H9 (cell line): ENCODE results near the gene MYT1. TPM values are rescaled to one million over a fixed set of nuclear protein-coding genes. Genes with fewer than 3 reads are reported as not detected.

Experiments
- DNase-seq: peaks from one replicate; pipeline ENCODE4 v3.0.0-alpha.2; 2017
- H2AFZ ChIP-seq: one replicate; pipeline ENCODE4 v1.6.1; 2013; ENCODE audit warnings: mild to moderate bottlenecking, low read length, control low read depth, moderate library complexity
- H2AK5ac ChIP-seq: 2 replicates; pipeline ENCODE4 v1.6.1; 2013; ENCODE audit warnings: low read length, control low read depth, mixed read lengths; ENCODE audit not compliant: insufficient read length
- H2BK120ac ChIP-seq: one replicate; pipeline ENCODE4 v1.6.1; 2013; ENCODE audit warnings: low read depth, mild to moderate bottlenecking, low read length, control low read depth, inconsistent platforms; ENCODE audit not compliant: poor library complexity, severe bottlenecking
- H2BK12ac ChIP-seq: 2 replicates; pipeline ENCODE4 v1.6.1; 2013; ENCODE audit warnings: low read length, control low read depth, mixed read lengths, low read depth; ENCODE audit not compliant: insufficient read length
- H2BK15ac ChIP-seq: 2 replicates; pipeline ENCODE4 v1.6.1; 2013; ENCODE audit warnings: low read depth, low read length, control low read depth
- H2BK20ac ChIP-seq: one replicate; pipeline ENCODE4 v1.6.1; 2013; ENCODE audit warnings: low read depth, mild to moderate bottlenecking, low read length, control low read depth, inconsistent platforms; ENCODE audit not compliant: poor library complexity, severe bottlenecking
- H2BK5ac ChIP-seq: 2 replicates; pipeline ENCODE4 v1.6.1; 2013; ENCODE audit warnings: low read length, control low read depth, mixed read lengths; ENCODE audit not compliant: insufficient read length
- H3K14ac ChIP-seq: 2 replicates; pipeline ENCODE4 v1.6.1; 2013; ENCODE audit warnings: low read length, control low read depth; ENCODE audit not compliant: insufficient read depth
- H3K18ac ChIP-seq: 2 replicates; pipeline ENCODE4 v1.6.1; 2013; ENCODE audit warnings: low read depth, mild to moderate bottlenecking, mixed read lengths, low read length, control low read depth; ENCODE audit not compliant: insufficient read length
- H3K23ac ChIP-seq: 2 replicates; pipeline ENCODE4 v1.6.1; 2013; ENCODE audit warnings: low read length, control low read depth, mixed read lengths, low read depth; ENCODE audit not compliant: insufficient read length
- H3K23me2 ChIP-seq: 2 replicates; pipeline ENCODE4 v1.6.1; 2013; ENCODE audit warnings: low read depth, mild to moderate bottlenecking, mixed read lengths, low read length, control low read depth; ENCODE audit not compliant: insufficient read length, poor library complexity, severe bottlenecking
- H3K27ac ChIP-seq: 2 replicates; pipeline ENCODE4 v1.5.1; 2013; ENCODE audit warnings: low read length, control low read depth, mixed read lengths, low read depth; ENCODE audit not compliant: insufficient read length
- H3K27me3 ChIP-seq: 2 replicates; pipeline ENCODE4 v1.6.1; 2013; ENCODE audit warnings: low read length, control low read depth, inconsistent platforms; ENCODE audit not compliant: insufficient read depth
- H3K4ac ChIP-seq: 2 replicates; pipeline ENCODE4 v1.6.1; 2013; ENCODE audit warnings: low read depth, mild to moderate bottlenecking, control low read depth, inconsistent platforms, low read length, moderate library complexity
- H3K4me1 ChIP-seq: 2 replicates; pipeline ENCODE4 v1.6.1; 2013; ENCODE audit warnings: low read length, control low read depth, inconsistent platforms; ENCODE audit not compliant: insufficient read depth
- H3K4me2 ChIP-seq: 2 replicates; pipeline ENCODE4 v1.6.1; 2013; ENCODE audit warnings: low read length, control low read depth, mixed read lengths; ENCODE audit not compliant: insufficient read length, insufficient read depth
- H3K56ac ChIP-seq: 2 replicates; pipeline ENCODE4 v1.6.1; 2013; ENCODE audit warnings: low read depth, mild to moderate bottlenecking, mixed read lengths, low read length, control low read depth; ENCODE audit not compliant: insufficient read length
- H3K79me1 ChIP-seq: 2 replicates; pipeline ENCODE4 v1.6.1; 2013; ENCODE audit warnings: low read depth, mild to moderate bottlenecking, moderate library complexity, low read length, control low read depth, inconsistent platforms; ENCODE audit not compliant: insufficient read depth, poor library complexity, severe bottlenecking
- H3K79me2 ChIP-seq: 2 replicates; pipeline ENCODE4 v1.6.1; 2013; ENCODE audit warnings: low read length, control low read depth, inconsistent platforms; ENCODE audit not compliant: insufficient read depth
- H3K9ac ChIP-seq: 2 replicates; pipeline ENCODE4 v1.6.1; 2013; ENCODE audit warnings: low read length, control low read depth, mixed read lengths; ENCODE audit not compliant: insufficient read length; ENCODE audit errors: extremely low read depth
- H3K9me3 ChIP-seq: one replicate; pipeline ENCODE4 v1.6.1; 2013; ENCODE audit warnings: low read depth, low read length, inconsistent platforms; ENCODE audit not compliant: control insufficient read depth
- H3T11ph ChIP-seq: one replicate; pipeline ENCODE4 v1.6.1; 2013; ENCODE audit warnings: mild to moderate bottlenecking, low read length, control low read depth, inconsistent platforms
- H4K20me1 ChIP-seq: one replicate; pipeline ENCODE4 v1.6.1; 2013; ENCODE audit not compliant: control insufficient read depth, insufficient read length, insufficient read depth
- H4K5ac ChIP-seq: 2 replicates; pipeline ENCODE4 v1.6.1; 2013; ENCODE audit warnings: low read depth, mild to moderate bottlenecking, mixed read lengths, low read length, control low read depth; ENCODE audit not compliant: insufficient read length
- H4K8ac ChIP-seq: replicated peaks from 2 replicates; pipeline ENCODE4 v1.6.1; 2013; ENCODE audit warnings: low read length, control low read depth, mixed read lengths, low read depth; ENCODE audit not compliant: insufficient read length
- H4K91ac ChIP-seq: 2 replicates; pipeline ENCODE4 v1.6.1; 2013; ENCODE audit warnings: low read depth, mild to moderate bottlenecking, moderate library complexity, mixed read lengths, low read length, control low read depth; ENCODE audit not compliant: insufficient read length
- H3K27ac Mint-ChIP-seq, 3 experiments: 2 replicates in 2 of 3; 3 replicates in 1 of 3; pipeline ENCODE4 v1.8.0; 2020 to 2021; ENCODE audit warnings: mixed read lengths in 3 of 3, mild to moderate bottlenecking in 1 of 3, moderate library complexity in 1 of 3
- H3K27me3 Mint-ChIP-seq: 2 replicates; pipeline ENCODE4 v1.8.0; 2021; ENCODE audit warnings: low read depth, mild to moderate bottlenecking, moderate library complexity, mixed read lengths
- H3K36me3 Mint-ChIP-seq, 3 experiments: 2 replicates in 2 of 3; 3 replicates in 1 of 3; pipeline ENCODE4 v1.8.0; 2020 to 2021; ENCODE audit warnings: low read depth in 3 of 3, mixed read lengths in 3 of 3; ENCODE audit not compliant: insufficient read depth in 1 of 3
- H3K4me1 Mint-ChIP-seq, 2 experiments: 2 replicates each; pipeline ENCODE4 v1.8.0; 2020; ENCODE audit warnings: mixed read lengths in 2 of 2
- H3K4me3 Mint-ChIP-seq, 2 experiments: 2 replicates in 1 of 2; 3 replicates in 1 of 2; pipeline ENCODE4 v1.8.0; 2020 to 2021; ENCODE audit warnings: mild to moderate bottlenecking in 2 of 2, mixed read lengths in 2 of 2, moderate library complexity in 1 of 2
- H3K9me3 Mint-ChIP-seq, 2 experiments: 2 replicates in 1 of 2; 3 replicates in 1 of 2; pipeline ENCODE4 v1.8.0; 2020; ENCODE audit warnings: mild to moderate bottlenecking in 2 of 2, mixed read lengths in 2 of 2, moderate library complexity in 1 of 2
- WGBS: extraction: QIAGEN DNeasy Blood & Tissue Kit; methylation state at CpG from one replicate; pipeline ENCODE4 v1.1.7; 2013; ENCODE audit warnings: missing lambda C conversion rate, low lambda C conversion rate, mixed read lengths; ENCODE audit not compliant: insufficient read length; ENCODE audit errors: extremely low coverage; 5-methylcytosine and 5-hydroxymethylcytosine counted together
- total RNA-seq: library from RNA; stranded (reverse); gene quantifications from 2 replicates; pipeline ENCODE4 v1.2.1, GENCODE V29; 2021
- TF ChIP-seq, protein P1 (sequence below): fragments of 200-600 bp; sonication (generic); conservative IDR thresholded peaks from 3 replicates; pipeline ENCODE4 v1.8.0; 2021; ENCODE audit warnings: antibody characterized with exemption, mild to moderate bottlenecking

Gene MYT1
- total RNA-seq, 1 experiment from 2014 or later: 0.79 TPM

DNA sequence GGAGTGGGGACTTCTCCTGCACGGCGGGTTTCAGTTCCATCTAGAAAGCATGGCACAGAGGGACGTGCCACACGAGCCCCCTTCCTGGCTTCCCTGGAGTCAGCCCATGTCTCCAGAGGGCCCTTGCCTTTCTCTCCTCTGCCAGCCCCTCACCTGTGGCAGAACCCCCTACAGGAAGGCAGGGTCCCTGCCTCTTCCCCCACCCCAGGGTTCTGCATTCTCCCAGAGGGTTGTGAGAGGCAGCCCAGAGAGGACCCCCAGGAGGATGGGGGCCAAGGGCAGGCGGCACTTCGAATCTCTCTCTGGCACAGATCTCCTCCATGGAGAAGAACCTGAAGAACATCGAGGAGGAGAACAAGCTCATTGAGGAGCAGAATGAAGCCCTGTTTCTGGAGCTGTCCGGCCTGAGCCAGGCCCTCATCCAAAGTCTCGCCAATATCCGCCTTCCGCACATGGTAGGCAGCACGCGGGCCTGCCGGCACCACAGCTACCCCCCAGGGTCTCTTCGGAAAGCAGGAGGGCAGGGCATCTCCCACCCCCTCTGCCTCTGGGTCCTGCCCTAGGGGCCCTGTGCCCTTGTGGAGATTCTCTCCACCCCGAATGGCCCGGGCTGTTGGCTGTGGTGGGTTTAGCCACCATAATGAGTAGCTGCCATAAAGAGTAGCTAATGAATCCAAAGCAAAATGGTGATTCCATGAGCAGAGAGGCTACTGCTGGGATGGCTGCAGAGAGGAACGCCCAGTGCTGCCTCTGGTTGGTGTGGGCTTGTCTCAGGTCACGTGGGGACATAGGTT lies 75.4 kb downstream of the MYT1 start:
- no peaks in the 10 kb centered on the region for H3K4me1 ChIP-seq
- H2BK15ac ChIP-seq: no peak overlapping the region
- peaks cover 18% of the 10 kb centered on the region for H3K27me3 Mint-ChIP-seq
- H2BK120ac ChIP-seq: no peak overlapping the region
- no peak overlapping the region for H4K91ac ChIP-seq
- peaks cover 6 to 27% (median 11%) of the 10 kb centered on the region in 3 experiments; a peak in 5 of 7 replicates for H3K36me3 Mint-ChIP-seq
- no peak overlapping the region for H2AK5ac ChIP-seq
- no peaks in the 10 kb centered on the region for H3K27me3 ChIP-seq
- no peak overlapping the region for H4K5ac ChIP-seq
- no peak overlapping the region for H3K9ac ChIP-seq
- H3T11ph ChIP-seq: no peak overlapping the region
- H3K23me2 ChIP-seq: no peaks in the 10 kb centered on the region
- H2BK12ac ChIP-seq: no peak overlapping the region
- H3K27ac ChIP-seq: no peak overlapping the region
- H3K4me1 Mint-ChIP-seq: peaks cover 0 to 4% of the 10 kb centered on the region in 2 experiments; a peak in 1 of 4 replicates
- no peak overlapping the region for H3K23ac ChIP-seq
- H3K9me3 ChIP-seq: no peaks in the 10 kb centered on the region
- no peak overlapping the region for H2AFZ ChIP-seq
- H2BK20ac ChIP-seq: no peak overlapping the region
- H3K4me2 ChIP-seq: no peak overlapping the region
- no peak overlapping the region for H3K27ac Mint-ChIP-seq
- no peaks in the 10 kb centered on the region for H4K20me1 ChIP-seq
- H4K8ac ChIP-seq: no peak overlapping the region
- peaks cover 23 to 27% of the 10 kb centered on the region in 2 experiments for H3K9me3 Mint-ChIP-seq
- no CpG with 5 or more reads among the region's 19 CpGs for WGBS
- H3K4ac ChIP-seq: no peak overlapping the region
- H3K56ac ChIP-seq: no peak overlapping the region
- TF ChIP-seq, protein P1, sequence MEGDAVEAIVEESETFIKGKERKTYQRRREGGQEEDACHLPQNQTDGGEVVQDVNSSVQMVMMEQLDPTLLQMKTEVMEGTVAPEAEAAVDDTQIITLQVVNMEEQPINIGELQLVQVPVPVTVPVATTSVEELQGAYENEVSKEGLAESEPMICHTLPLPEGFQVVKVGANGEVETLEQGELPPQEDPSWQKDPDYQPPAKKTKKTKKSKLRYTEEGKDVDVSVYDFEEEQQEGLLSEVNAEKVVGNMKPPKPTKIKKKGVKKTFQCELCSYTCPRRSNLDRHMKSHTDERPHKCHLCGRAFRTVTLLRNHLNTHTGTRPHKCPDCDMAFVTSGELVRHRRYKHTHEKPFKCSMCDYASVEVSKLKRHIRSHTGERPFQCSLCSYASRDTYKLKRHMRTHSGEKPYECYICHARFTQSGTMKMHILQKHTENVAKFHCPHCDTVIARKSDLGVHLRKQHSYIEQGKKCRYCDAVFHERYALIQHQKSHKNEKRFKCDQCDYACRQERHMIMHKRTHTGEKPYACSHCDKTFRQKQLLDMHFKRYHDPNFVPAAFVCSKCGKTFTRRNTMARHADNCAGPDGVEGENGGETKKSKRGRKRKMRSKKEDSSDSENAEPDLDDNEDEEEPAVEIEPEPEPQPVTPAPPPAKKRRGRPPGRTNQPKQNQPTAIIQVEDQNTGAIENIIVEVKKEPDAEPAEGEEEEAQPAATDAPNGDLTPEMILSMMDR: no peak
- DNase-seq: no peak
- no peaks in the 10 kb centered on the region for H3K79me1 ChIP-seq
- H3K14ac ChIP-seq: no peak overlapping the region
- no peak overlapping the region for H3K4me3 Mint-ChIP-seq
- no peak overlapping the region for H3K18ac ChIP-seq
- H3K79me2 ChIP-seq: no peaks in the 10 kb centered on the region
- H2BK5ac ChIP-seq: no peak overlapping the region
